Duodenal mucosa (tissue), 2 donors: ENCODE measurements around the gene ALG12.

Experiments used
- H3K27ac ChIP-seq: one replicate; pipeline ENCODE4 v1.7.0; 2013; ENCODE audit warnings: low read depth, low read length
- H3K27me3 ChIP-seq, 2 donors: one replicate each; pipeline ENCODE4 v1.7.0; 2013; ENCODE audit warnings: low read length in 2 of 2, control low read depth in 1 of 2; ENCODE audit not compliant: insufficient read depth in 2 of 2, control insufficient read depth in 1 of 2
- H3K36me3 ChIP-seq, 2 donors: one replicate each; pipeline ENCODE4 v1.7.0; 2013; ENCODE audit warnings: low read length in 2 of 2, control low read depth in 1 of 2; ENCODE audit not compliant: insufficient read depth in 2 of 2, control insufficient read depth in 1 of 2
- H3K4me1 ChIP-seq, 2 donors: one replicate each; pipeline ENCODE4 v1.7.0; 2013; ENCODE audit warnings: low read length in 2 of 2, control low read depth in 1 of 2; ENCODE audit not compliant: insufficient read depth in 2 of 2, control insufficient read depth in 1 of 2
- H3K4me3 ChIP-seq, 2 donors: one replicate each; pipeline ENCODE4 v1.7.0; 2013; ENCODE audit warnings: low read length in 2 of 2, low read depth in 1 of 2
- H3K9ac ChIP-seq, 2 donors: one replicate each; pipeline ENCODE4 v1.7.0; 2013; ENCODE audit warnings: low read length in 2 of 2, low read depth in 1 of 2
- H3K9me3 ChIP-seq, 2 donors: one replicate each; pipeline ENCODE4 v1.7.0; 2013; ENCODE audit warnings: low read length in 2 of 2, control low read depth in 1 of 2; ENCODE audit not compliant: control insufficient read depth in 1 of 2

ALG12 gene

DNA sequence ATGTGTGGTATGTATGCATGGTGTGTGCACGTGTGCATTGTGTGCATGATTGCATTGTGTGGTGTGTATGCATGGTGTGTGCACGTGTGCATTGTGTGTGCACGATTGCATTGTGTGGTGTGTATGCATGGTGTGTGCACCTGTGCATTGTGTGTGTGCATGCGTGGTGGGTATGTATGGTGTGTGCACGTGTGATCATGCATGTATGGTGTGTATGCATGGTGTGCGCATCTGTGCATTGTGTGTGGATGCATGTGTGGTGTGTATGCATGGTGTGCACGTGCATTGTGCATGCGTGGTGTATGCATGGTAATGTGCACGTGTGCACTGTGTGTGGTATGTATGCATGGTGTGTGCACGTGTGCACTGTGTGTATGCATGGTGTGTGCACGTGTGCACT lies 16.8 kb downstream of the ALG12 start:
- peaks cover 28 to 54% of the 10 kb centered on the region in 2 donors for H3K36me3 ChIP-seq
- H3K9me3 ChIP-seq = no peaks in the 10 kb centered on the region
- no peaks in the 10 kb centered on the region for H3K4me1 ChIP-seq
- no peaks in the 10 kb centered on the region for H3K27me3 ChIP-seq
- no peak overlapping the region for H3K9ac ChIP-seq
- H3K27ac ChIP-seq = no peak overlapping the region
- no peak overlapping the region for H3K4me3 ChIP-seq

DNA sequence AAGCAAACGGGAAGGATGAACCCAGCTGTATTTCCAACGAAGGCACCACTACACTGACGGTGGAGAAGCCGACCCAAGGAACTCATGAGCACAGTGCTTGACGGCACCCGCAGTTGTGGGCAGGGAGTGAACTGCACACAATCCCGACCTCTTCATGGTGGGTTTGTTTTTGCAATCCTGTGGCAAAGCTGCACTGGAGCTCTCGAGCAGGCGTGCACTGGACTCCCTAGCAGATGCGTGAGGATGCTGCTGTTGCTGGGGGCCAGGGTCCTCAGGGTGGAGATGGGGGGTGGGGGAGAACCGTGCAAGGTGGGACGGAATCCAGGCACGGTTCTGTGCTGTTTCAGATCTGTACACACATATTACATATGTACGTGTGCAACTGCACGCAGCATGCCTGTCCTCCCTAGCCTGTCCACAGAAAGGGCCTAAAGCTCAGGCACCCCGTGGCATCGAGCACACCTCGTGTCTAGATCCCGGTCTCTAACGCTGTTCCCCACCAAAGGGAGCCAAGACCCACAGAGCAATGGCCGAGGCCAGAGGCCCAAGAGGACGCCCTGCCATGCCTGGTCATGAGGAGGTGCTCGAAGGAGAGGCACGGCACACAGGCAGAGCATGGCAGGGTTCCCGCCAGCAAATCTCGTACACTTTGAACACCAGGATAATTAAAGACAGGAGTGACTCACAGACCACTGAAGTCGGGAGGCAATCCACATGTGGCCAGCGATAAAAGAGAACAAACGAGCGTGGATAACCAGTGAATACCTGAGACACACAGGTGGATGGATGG lies 17.6 kb downstream of the ALG12 start:
- H3K4me3 ChIP-seq = no peak overlapping the region
- no peak overlapping the region for H3K9ac ChIP-seq
- H3K4me1 ChIP-seq = no peaks in the 10 kb centered on the region
- no peaks in the 10 kb centered on the region for H3K9me3 ChIP-seq
- no peak overlapping the region for H3K27ac ChIP-seq
- peaks cover 28 to 49% of the 10 kb centered on the region in 2 donors for H3K36me3 ChIP-seq
- H3K27me3 ChIP-seq = no peaks in the 10 kb centered on the region

DNA sequence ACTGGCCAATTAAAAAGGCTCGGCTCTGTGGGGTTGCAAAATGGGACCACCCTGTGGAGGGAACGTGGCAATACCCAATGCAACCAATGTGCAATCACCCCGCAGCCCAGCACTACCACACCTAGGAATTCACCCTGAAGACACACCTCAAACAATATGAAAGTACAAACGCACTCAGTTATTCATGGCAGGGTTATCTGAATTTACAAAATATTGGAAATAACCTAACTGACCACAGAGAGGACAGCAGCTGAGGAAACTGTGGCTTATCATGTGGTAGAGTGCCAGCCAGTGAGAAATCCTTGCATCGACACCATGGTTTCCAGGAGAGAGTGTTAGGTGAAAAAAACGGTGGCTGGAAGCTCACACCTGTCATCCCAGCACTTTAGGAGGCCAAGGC lies 18.7 kb downstream of the ALG12 start:
- Histone ChIP-seq H3K9ac (no peak overlapping the region), H3K36me3 (peaks cover 28 to 48% of the 10 kb centered on the region in 2 donors), H3K9me3 (no peaks in the 10 kb centered on the region), H3K4me1 (no peaks in the 10 kb centered on the region), H3K27me3 (no peaks in the 10 kb centered on the region), H3K4me3 (no peak overlapping the region), H3K27ac (no peak overlapping the region)

DNA sequence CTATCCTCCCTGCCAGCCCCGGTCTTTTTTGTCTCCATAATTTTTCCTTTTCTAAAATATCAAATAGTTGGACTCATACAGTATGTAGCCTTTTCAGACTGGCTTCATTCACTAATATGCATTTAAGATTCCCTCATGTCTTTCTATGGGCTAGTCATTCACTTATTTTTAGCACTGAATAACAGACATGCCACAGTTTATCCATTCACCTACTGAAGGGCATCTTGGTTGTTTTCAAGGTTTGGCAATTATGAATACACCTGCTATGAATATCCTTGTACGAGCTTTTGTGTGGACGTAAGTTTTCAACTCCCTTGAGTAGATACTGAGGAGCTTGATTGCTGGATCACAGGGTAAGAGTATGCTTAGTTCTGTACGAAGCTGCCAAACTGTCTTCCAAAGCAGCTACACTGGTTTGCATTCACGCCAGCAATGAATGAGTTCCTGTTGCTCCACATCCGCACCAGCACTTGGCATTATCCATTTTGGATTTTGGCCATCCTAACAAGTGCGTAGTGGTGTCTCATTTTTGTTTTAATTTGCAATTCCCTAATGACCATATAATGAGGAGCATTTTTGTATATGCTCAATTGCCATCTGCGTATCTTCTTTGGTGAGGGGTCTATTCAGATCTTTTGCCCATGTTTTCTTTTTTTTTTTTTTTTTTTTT lies 21.1 kb downstream of the ALG12 start:
- peaks cover 19 to 30% of the 10 kb centered on the region in 2 donors for H3K36me3 ChIP-seq
- H3K9me3 ChIP-seq = no peaks in the 10 kb centered on the region
- no peak overlapping the region for H3K9ac ChIP-seq
- no peak overlapping the region for H3K4me3 ChIP-seq
- no peak overlapping the region for H3K27ac ChIP-seq
- H3K4me1 ChIP-seq = no peaks in the 10 kb centered on the region
- H3K27me3 ChIP-seq = no peaks in the 10 kb centered on the region

DNA sequence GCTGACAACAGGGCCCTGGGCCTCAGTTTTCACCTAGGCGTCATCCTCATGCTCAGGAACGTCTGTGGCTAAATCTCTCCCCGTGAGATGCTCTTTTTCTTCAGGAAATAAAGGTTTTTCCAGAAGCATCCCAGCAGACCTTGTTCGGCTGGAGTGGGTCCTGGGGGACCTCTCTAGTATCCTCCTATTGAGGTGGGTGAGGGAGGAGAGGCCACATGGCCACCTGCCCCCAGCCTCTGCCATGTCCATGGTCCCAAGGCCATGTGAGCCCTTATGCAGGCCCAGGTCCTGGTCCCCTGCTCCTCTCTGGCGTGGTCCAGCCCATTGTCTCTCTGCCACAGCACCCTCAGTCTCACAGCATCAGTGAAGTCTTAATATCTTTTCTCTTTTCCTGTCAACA lies 22.0 kb downstream of the ALG12 start:
- Histone ChIP-seq H3K9me3 (no peaks in the 10 kb centered on the region), H3K36me3 (peaks cover 13 to 25% of the 10 kb centered on the region in 2 donors), H3K27me3 (no peaks in the 10 kb centered on the region), H3K9ac (no peak overlapping the region), H3K4me1 (no peaks in the 10 kb centered on the region), H3K4me3 (no peak overlapping the region), H3K27ac (no peak overlapping the region)

DNA sequence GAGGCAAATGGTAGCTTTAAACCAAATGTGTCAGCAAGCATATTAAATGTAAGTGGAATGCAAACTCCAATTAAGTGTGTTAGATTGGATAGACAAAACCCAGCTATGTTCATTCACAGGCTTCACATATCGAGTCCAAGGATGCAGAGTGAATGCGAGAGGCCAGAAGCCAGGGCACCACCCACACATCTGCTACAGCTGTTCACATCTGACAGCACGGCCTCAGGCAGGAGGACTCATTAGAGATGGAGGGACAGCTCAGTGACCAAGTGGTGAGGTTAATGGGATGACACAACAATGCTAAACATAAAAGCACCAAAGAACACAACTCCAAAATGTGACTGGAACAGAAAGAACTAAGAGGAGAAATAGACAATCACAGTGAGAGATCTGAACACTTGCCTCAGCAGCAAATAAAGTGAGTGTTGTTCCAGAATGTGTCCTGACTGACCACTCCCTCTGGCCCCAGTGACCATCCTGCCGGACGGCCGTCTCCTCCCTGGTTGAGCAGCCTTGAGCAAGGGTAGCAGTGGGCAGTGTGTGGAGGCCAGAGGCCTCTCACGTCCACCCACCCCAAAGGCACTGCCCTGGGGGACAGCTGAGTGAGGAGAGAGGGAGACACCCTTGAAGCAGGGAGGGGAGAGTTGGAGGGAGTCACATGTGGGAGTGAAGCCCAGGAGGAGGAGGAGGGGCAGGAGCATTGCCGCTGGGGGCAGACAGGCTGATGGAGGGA lies 23.8 kb downstream of the ALG12 start:
- no peak overlapping the region for H3K4me3 ChIP-seq

DNA sequence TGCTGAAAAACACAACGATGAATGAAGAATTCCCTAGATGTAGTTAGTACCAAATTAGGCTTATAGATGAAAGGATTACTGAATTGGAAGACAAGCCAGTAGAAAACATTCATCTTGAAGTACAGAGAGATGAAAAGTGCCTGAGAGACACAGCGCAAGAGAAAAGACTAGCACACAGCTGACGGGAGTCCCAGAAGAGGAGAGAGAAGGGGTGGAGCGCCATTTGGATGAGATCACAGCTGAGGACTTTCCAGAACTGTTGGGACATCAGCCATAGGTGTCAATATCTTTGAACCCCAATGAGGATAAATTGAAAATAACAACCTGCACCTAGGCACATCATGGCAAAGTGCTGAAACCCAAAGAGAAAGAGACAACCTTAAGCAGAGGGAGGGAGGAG lies 25.2 kb downstream of the ALG12 start:
- Histone ChIP-seq H3K9ac (no peak overlapping the region), H3K36me3 (peaks cover 14 to 19% of the 10 kb centered on the region in 2 donors), H3K4me1 (no peaks in the 10 kb centered on the region), H3K27ac (no peak overlapping the region), H3K9me3 (no peaks in the 10 kb centered on the region), H3K4me3 (no peak overlapping the region), H3K27me3 (no peaks in the 10 kb centered on the region)

More for the DNA sequence above, 23.8 kb downstream of the ALG12 start:
- H3K9ac ChIP-seq = no peak overlapping the region
- H3K27ac ChIP-seq = no peak overlapping the region
- no peaks in the 10 kb centered on the region for H3K27me3 ChIP-seq
- no peaks in the 10 kb centered on the region for H3K4me1 ChIP-seq
- H3K9me3 ChIP-seq = no peaks in the 10 kb centered on the region
- peaks cover 12 to 14% of the 10 kb centered on the region in 2 donors for H3K36me3 ChIP-seq

DNA sequence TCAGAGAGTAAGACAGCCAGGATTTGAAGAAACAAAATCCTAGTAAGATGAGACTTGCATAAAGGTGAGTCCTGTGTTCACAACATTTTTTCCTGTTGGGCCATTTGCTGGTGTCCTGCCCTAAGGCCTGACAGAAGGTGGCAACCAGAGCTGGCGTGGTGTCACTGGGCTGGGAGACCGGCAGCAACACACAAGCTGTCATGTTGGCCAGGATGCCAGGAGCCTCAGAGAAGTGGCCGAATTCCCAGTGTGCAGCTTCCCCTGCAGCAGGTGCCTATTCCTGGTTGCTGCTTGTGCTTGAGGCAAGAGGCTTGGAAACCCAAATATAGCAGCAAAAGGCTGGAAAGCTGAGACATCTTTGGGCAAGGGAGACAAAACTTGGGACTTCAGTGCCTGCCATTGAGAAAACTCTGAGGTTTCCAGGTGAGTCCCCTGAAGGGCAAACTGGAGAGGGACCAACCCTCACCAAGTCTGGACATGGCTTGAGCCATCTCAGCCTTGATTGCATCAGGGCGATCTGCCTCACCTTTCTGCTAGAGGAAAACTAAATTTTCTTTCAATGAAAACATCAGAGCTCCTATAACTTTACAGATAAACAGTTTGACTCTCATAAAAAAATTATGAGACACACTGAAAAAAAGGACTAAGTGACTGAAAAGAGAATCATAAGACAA lies 25.9 kb downstream of the ALG12 start:
- H3K4me1 ChIP-seq = no peaks in the 10 kb centered on the region
- peaks cover 14 to 25% of the 10 kb centered on the region in 2 donors for H3K36me3 ChIP-seq
- no peak overlapping the region for H3K27ac ChIP-seq
- no peak overlapping the region for H3K9ac ChIP-seq
- no peak overlapping the region for H3K4me3 ChIP-seq
- H3K27me3 ChIP-seq = no peaks in the 10 kb centered on the region
- no peaks in the 10 kb centered on the region for H3K9me3 ChIP-seq

DNA sequence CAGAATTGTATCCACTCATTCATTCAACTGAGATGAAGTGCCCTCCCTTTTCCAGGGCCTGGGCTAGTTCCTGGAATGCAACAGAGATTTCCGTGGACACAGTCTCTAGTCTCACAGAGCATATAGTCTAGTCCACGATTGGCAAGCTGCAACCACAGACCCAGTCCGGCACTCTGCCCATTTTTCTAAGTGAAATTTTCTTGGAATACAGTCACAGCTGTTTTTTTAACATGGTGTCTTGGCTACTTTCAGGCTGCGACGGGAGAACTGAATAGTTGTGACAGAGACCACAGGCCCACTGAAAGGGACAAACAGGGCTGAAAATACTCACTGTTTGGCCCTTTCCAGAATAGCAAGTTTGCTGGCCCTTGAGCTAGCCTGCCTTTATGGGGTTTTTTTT lies 29.2 kb downstream of the ALG12 start:
- H3K4me3 ChIP-seq = no peak overlapping the region
- no peaks in the 10 kb centered on the region for H3K27me3 ChIP-seq
- no peak overlapping the region for H3K27ac ChIP-seq
- H3K9ac ChIP-seq = no peak overlapping the region
- H3K9me3 ChIP-seq = no peaks in the 10 kb centered on the region
- no peaks in the 10 kb centered on the region for H3K4me1 ChIP-seq
- H3K36me3 ChIP-seq = peaks cover 35 to 56% of the 10 kb centered on the region in 2 donors
